GM19395 (cell line): Measurements from ENCODE around the gene PDS5B.
"Not testable (repeated sequence)": the region's sequence is repeated elsewhere in the genome, so short reads cannot be mapped to it uniquely, and the experiment has no call there.

Experiments
- ATAC-seq: cut with Tn5 transposase; IDR thresholded peaks from one replicate; pipeline ENCODE4 v1.9.1; 2021; ENCODE audit warnings: mild to moderate bottlenecking, moderate library complexity; ENCODE audit not compliant: unreplicated experiment

Gene PDS5B

DNA sequence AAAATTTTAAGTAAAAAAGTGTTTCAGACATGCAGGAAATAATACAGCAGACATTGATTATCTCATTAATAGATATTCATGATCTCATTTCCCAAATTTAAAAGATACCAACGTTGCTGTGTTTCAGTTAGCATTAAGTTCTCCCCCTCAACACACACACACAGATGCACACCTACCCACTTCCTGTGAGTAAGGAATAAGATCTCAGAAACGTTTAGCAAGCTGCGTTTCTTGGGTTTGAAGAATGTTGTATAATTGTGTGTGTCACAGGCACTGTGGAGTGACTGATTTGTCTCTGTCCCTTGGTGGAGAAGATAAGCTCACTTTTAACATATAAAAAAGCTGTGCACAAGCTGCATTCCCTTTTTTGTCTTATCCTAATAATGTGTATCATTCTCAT, 196.8 kb downstream of the PDS5B start:
- no peak for ATAC-seq

- no peak for ATAC-seq
Observed at GRCh38 chr13:32790731-32791130, 204.5 kb downstream of the PDS5B start.

- peak; percentile 86 for ATAC-seq
Observed at GRCh38 chr13:32791545-32792172, 205.4 kb downstream of the PDS5B start.

GRCh38 chr13:32796754-32797153, 210.5 kb downstream of the PDS5B start:
- no peak for ATAC-seq

DNA sequence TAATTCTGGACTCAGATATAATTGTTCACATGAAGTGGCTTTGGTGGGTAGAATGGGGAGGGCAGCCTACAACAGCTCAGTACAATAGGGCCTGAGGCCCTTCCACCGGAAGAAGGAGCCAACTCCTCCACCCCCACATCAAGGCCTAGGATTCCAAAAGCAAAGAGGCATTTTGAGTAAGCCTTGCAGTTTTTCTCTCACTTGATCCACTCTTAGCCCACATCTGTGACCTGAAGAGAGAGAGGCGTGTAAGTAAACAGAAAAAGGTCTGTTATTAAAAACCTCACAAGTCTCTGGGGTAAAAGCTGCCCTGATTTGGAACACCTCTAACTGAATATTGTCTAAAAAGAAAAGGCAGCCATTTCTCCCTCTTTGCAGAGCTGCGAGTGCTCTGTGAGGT, 215.9 kb downstream of the PDS5B start:
- ATAC-seq: no peak

DNA sequence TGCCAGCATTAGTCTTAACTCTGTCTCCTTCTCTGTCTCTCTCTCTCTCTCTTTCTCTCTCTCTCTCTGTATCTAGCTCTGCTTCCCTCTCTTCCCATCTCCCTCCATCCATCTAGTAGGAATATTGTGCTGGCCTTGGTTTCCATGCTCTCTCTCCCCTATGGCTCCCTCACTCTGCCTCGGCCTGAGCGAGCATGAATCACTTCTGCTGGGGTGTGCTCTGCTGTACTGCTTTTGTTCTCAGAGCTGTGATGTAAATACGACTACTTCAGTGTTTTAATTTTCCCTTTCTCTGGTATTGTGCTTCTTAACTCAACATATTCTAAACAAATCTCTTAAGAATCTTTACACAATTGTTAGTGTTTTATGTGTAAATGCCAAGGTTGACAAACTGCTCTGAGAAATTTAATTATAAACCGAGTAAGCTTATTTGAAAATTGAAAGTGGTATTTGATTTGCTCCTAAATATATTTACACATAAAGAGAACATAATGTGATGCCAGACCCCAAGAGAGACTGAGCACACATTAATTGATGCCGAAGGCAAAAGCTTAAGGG, 218.5 kb downstream of the PDS5B start:
- no peak for ATAC-seq

DNA sequence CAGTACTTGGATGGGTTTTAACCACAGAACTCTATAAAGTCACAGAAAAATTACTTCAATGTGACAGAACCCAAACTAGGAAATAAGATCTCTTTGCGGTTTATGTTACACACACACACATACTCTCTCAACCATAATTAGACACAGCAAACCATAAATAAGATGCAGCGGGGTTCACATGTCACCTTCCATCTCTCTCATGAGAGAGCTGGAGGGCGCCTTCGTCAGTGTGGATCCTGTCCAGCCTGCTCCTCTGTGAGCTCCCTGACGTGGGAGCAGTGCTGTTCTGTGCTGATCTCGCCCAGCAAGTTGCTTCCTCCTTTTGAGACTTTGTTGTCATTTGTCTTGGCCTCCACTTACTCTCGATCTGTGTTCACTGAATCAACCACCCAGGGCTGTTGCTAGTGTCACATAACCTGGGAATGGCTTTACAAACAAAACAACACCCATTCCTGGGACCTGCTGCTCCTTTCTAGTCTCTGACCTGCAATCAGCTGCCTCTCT, 225.1 kb downstream of the PDS5B start:
- peak; percentile 87 for ATAC-seq

- no peak for ATAC-seq
Observed at GRCh38 chr13:32821149-32821688, 235.0 kb downstream of the PDS5B start.

DNA sequence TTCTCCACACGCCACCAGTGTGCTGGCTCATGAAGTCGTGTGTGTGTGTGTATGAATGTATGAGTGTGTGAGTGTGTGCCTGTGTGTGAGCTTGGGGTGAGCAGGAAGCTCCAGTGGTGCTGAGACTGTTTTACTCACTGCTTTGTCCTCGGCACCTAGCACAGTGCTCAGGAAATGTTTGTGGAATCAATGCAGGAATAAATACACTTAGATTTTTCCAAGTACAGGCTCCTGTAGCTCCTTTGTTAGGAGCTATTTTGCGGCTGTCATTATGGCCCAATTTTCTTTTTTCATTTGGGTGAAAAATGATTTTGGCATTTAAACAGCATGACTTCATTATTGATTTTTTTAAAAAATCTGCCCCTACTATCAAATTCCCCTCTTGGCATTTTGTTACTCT, 236.5 kb downstream of the PDS5B start:
- no peak for ATAC-seq

DNA sequence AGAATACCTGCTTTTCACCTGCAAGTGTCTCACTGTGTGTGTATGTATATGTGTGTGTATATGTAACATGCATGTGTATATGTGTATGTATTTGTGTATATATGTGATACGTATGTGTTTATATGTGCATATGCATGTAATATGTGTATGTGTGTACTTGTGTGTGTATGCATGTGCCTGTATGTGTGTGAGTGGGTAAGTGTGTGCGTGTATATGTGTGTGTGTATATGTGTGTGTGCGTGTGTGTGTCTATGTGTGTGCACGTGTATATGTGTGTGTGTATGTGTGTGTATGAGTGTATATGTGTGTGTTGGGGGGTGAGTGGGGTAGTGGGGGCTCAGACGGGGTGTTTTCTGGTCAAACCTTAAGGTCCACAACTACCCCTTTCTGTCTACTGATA, 237.3 kb downstream of the PDS5B start:
- no peak for ATAC-seq

- no peak for ATAC-seq
Observed at GRCh38 chr13:32824061-32824460, 237.8 kb downstream of the PDS5B start.

- ATAC-seq: no peak
Observed at GRCh38 chr13:32824675-32825074, 238.4 kb downstream of the PDS5B start.

- ATAC-seq: no peak
Observed at GRCh38 chr13:32825481-32825880, 239.2 kb downstream of the PDS5B start.

GRCh38 chr13:32826372-32826771, 240.1 kb downstream of the PDS5B start:
- ATAC-seq: not testable (repeated sequence)
